Astrocyte (in vitro differentiated cells and primary cell): Measurements from ENCODE around the gene CRHR2. TPM values are rescaled to one million over a fixed set of nuclear protein-coding genes. Genes with fewer than 3 reads are reported as not detected.

Experiments used
- DNase-seq: peaks from one replicate; pipeline ENCODE4 v3.0.0-alpha.2; 2010; ENCODE audit warnings: low read depth
- FAIRE-seq: peaks from 2 replicates; lab custom pipeline; 2011; peaks lifted over from hg19 to GRCh38; lab: Jason Lieb, UNC
- H2AFZ ChIP-seq: 2 replicates; pipeline ENCODE4 v1.6.0; 2012; ENCODE audit warnings: low read depth, low read length, inconsistent platforms
- H3K27ac ChIP-seq: 2 replicates; pipeline ENCODE4 v1.5.1; 2011; ENCODE audit warnings: low read depth, low read length, inconsistent platforms
- H3K27me3 ChIP-seq: 2 replicates; pipeline ENCODE4 v1.6.0; 2011; ENCODE audit warnings: low read length, inconsistent platforms; ENCODE audit not compliant: insufficient read depth
- H3K36me3 ChIP-seq: 2 replicates; pipeline ENCODE4 v1.5.1; 2011; ENCODE audit warnings: low read length, inconsistent platforms; ENCODE audit not compliant: insufficient read depth
- H3K4me1 ChIP-seq: 2 replicates; pipeline ENCODE4 v1.5.1; 2011; ENCODE audit warnings: low read length, inconsistent platforms; ENCODE audit not compliant: insufficient read depth
- H3K4me2 ChIP-seq: 2 replicates; pipeline ENCODE4 v1.6.0; 2012; ENCODE audit warnings: low read length, inconsistent platforms
- H3K4me3 ChIP-seq: 2 replicates; pipeline ENCODE4 v1.5.1; 2011; ENCODE audit warnings: low read depth, mild to moderate bottlenecking, low read length, inconsistent platforms; ENCODE audit not compliant: insufficient read depth
- H3K79me2 ChIP-seq: 2 replicates; pipeline ENCODE4 v1.6.0; 2012; ENCODE audit warnings: mild to moderate bottlenecking, low read length, inconsistent platforms; ENCODE audit not compliant: insufficient read depth
- H3K9ac ChIP-seq: 2 replicates; pipeline ENCODE4 v1.6.0; 2012; ENCODE audit warnings: mild to moderate bottlenecking, low read length, inconsistent platforms
- H3K9me3 ChIP-seq: 2 replicates; pipeline ENCODE4 v1.5.1; 2012; ENCODE audit warnings: low read depth, mild to moderate bottlenecking, low read length, inconsistent platforms; ENCODE audit not compliant: insufficient read depth
- H4K20me1 ChIP-seq: 2 replicates; pipeline ENCODE4 v1.6.0; 2012; ENCODE audit warnings: low read length, inconsistent platforms; ENCODE audit not compliant: insufficient read depth
- H3K27ac Mint-ChIP-seq: one replicate; pipeline ENCODE4 v1.8.0; 2021; ENCODE audit warnings: mild to moderate bottlenecking, mixed read lengths; ENCODE audit not compliant: unreplicated experiment
- H3K27me3 Mint-ChIP-seq: one replicate; pipeline ENCODE4 v1.8.0; 2021; ENCODE audit warnings: low read depth, mixed read lengths; ENCODE audit not compliant: unreplicated experiment
- H3K36me3 Mint-ChIP-seq: one replicate; pipeline ENCODE4 v1.8.0; 2021; ENCODE audit warnings: low read depth, mixed read lengths; ENCODE audit not compliant: unreplicated experiment
- H3K4me1 Mint-ChIP-seq: one replicate; pipeline ENCODE4 v1.8.0; 2021; ENCODE audit warnings: low read depth, mixed read lengths; ENCODE audit not compliant: unreplicated experiment
- H3K4me3 Mint-ChIP-seq: one replicate; pipeline ENCODE4 v1.8.0; 2021; ENCODE audit warnings: mild to moderate bottlenecking, moderate library complexity, mixed read lengths; ENCODE audit not compliant: unreplicated experiment
- H3K9me3 Mint-ChIP-seq: one replicate; pipeline ENCODE4 v1.8.0; 2021; ENCODE audit warnings: mild to moderate bottlenecking, mixed read lengths; ENCODE audit not compliant: unreplicated experiment
- EZH2 ChIP-seq: IDR thresholded peaks from 2 replicates; pipeline ENCODE4 v1.6.1; 2012; ENCODE audit warnings: mild to moderate bottlenecking, low read length, inconsistent platforms; ENCODE audit not compliant: insufficient read depth
- total RNA-seq: library from RNA; stranded (reverse); gene quantifications from 2 replicates; pipeline ENCODE4 v1.2.1, GENCODE V29; 2021
- TF ChIP-seq, protein P1 (sequence below): IDR thresholded peaks from 2 replicates; pipeline ENCODE4 v1.5.1; 2011; ENCODE audit warnings: low read depth, mild to moderate bottlenecking, inconsistent platforms, low read length, moderate library complexity; ENCODE audit not compliant: insufficient read depth

Gene CRHR2
- total RNA-seq, 1 donor from 2014 or later: not detected

DNA sequence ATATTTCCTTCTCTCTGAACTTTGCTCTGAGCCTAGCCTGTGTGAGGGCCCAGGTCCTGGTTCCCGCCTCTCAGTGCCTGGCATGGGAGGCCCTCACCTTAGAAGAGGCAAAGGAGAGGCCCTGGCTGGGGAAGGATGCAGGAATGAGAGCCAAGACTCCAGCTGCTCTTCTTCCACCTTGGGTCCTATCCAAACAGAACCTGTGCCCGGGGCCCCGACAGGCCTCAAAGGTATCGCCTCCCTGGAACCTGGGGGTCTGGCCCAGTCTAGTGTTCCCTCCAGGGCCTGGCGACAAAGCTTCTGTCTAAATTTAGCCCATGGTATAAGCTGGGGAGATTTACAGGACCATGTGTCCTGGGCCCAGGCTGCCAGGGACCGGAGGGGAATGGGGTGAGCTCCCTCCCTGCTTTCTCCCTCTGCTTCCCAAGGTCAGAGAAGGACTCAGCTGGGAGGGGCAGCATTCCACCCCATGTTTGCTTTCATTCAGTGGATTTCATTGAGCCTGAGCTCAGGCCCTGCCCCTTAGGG, 12.0 kb upstream of the CRHR2 start:
- Histone ChIP-seq H3K4me1 (no peaks in the 10 kb centered on the region), H4K20me1 (no peaks in the 10 kb centered on the region), H3K4me3 (no peak overlapping the region), H3K79me2 (no peaks in the 10 kb centered on the region), H3K36me3 (no peaks in the 10 kb centered on the region), H3K9me3 (no peaks in the 10 kb centered on the region), H3K27me3 (peaks cover 5% of the 10 kb centered on the region), H3K27ac (no peak overlapping the region), H3K9ac (no peak overlapping the region), H2AFZ (no peak overlapping the region), H3K4me2 (no peak overlapping the region)
- FAIRE-seq (no peak), DNase-seq (no peak)
- Mint-ChIP-seq H3K27ac (peak overlapping the region; percentile 67), H3K4me3 (no peak overlapping the region), H3K9me3 (peaks cover 2% of the 10 kb centered on the region), H3K36me3 (no peaks in the 10 kb centered on the region), H3K4me1 (no peaks in the 10 kb centered on the region), H3K27me3 (peaks cover 48% of the 10 kb centered on the region)
- TF ChIP-seq, protein P1, sequence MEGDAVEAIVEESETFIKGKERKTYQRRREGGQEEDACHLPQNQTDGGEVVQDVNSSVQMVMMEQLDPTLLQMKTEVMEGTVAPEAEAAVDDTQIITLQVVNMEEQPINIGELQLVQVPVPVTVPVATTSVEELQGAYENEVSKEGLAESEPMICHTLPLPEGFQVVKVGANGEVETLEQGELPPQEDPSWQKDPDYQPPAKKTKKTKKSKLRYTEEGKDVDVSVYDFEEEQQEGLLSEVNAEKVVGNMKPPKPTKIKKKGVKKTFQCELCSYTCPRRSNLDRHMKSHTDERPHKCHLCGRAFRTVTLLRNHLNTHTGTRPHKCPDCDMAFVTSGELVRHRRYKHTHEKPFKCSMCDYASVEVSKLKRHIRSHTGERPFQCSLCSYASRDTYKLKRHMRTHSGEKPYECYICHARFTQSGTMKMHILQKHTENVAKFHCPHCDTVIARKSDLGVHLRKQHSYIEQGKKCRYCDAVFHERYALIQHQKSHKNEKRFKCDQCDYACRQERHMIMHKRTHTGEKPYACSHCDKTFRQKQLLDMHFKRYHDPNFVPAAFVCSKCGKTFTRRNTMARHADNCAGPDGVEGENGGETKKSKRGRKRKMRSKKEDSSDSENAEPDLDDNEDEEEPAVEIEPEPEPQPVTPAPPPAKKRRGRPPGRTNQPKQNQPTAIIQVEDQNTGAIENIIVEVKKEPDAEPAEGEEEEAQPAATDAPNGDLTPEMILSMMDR: no peak
- no peak for TF ChIP-seq EZH2

DNA sequence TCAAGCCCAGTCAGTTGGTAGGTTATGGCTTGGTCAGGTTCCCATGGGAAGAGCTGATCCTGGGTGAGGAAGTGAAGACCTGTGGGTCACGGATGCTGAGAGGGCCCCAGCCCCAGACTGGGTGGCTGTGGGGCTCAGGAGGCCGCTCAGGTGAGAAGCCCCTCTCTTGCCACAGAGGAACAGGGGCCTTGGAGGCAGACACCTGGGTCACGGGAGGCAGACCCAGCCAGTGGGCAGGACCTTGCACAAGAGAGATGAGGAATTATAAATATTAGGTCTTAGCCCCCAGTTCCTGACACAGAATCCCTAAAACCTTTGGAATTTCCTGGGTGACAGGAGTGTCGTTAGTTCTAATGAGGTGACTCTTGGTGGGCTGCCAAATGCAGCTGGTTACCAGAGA, 10.6 kb upstream of the CRHR2 start:
- Histone ChIP-seq H2AFZ (no peak overlapping the region), H3K4me2 (no peak overlapping the region), H3K4me1 (no peaks in the 10 kb centered on the region), H3K9ac (no peak overlapping the region), H3K9me3 (no peaks in the 10 kb centered on the region), H3K4me3 (no peak overlapping the region), H3K36me3 (no peaks in the 10 kb centered on the region), H3K27ac (no peak overlapping the region), H3K27me3 (no peaks in the 10 kb centered on the region), H3K79me2 (no peaks in the 10 kb centered on the region), H4K20me1 (no peaks in the 10 kb centered on the region)
- DNase-seq (no peak), FAIRE-seq (no peak)
- TF ChIP-seq, protein P1: no peak
- no peak for TF ChIP-seq EZH2
- Mint-ChIP-seq H3K4me1 (no peaks in the 10 kb centered on the region), H3K4me3 (no peak overlapping the region), H3K27ac (no peak overlapping the region), H3K27me3 (peaks cover 41% of the 10 kb centered on the region), H3K36me3 (no peaks in the 10 kb centered on the region), H3K9me3 (peaks cover 2% of the 10 kb centered on the region)

DNA sequence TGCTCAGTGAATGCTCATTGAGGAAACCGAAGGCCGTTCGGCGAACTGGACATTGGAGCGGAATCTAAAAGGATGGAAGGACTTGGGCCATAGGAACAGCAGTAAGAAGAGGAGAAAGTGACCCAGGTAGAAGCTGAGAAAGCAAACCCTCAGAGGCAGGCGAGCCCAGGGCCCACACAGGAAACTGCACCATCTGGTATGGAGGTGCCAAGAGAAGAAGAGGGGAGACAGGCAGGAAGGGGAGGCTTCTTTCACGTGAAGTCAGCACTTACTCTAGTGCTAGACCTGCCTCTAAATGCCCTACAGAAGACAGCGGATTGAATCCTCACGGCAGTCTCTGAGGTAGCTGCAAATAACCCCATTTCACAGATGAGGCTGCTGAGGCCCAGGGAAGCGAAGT, 10.2 kb upstream of the CRHR2 start:
- Histone ChIP-seq H2AFZ (no peak overlapping the region), H3K79me2 (no peaks in the 10 kb centered on the region), H3K4me1 (no peaks in the 10 kb centered on the region), H3K4me2 (no peak overlapping the region), H3K9ac (no peak overlapping the region), H3K9me3 (no peaks in the 10 kb centered on the region), H3K36me3 (no peaks in the 10 kb centered on the region), H3K27me3 (no peaks in the 10 kb centered on the region), H3K4me3 (no peak overlapping the region), H3K27ac (no peak overlapping the region), H4K20me1 (no peaks in the 10 kb centered on the region)
- Mint-ChIP-seq H3K27me3 (peaks cover 37% of the 10 kb centered on the region), H3K4me1 (no peaks in the 10 kb centered on the region), H3K36me3 (no peaks in the 10 kb centered on the region), H3K9me3 (peaks cover 2% of the 10 kb centered on the region), H3K4me3 (no peak overlapping the region), H3K27ac (no peak overlapping the region)
- FAIRE-seq (no peak), DNase-seq (no peak)
- TF ChIP-seq EZH2: no peak
- TF ChIP-seq, protein P1: no peak
